K562 (cell line): ENCODE measurements around the gene SLC26A5. TPM values are rescaled to one million over a fixed set of nuclear protein-coding genes. Genes with fewer than 3 reads are reported as not detected.

ENCODE experiments used
- ATAC-seq: fragments of 200-7000 bp; cut with Tn5 transposase; 3 replicates; pipeline ENCODE4 v1.9.1; 2020; ENCODE audit warnings: moderate library complexity
- BruUV-seq: library from RNA; stranded (reverse); fragments of 400-500 nt; replicated peaks from 2 replicates; lab custom pipeline; 2021; lab: Mats Ljungman, UMichigan
- CTCF ChIA-PET: fragments of 300-600 bp; formaldehyde crosslinking; extraction: SDS; loops from one replicate; lab custom pipeline; 2021; ENCODE audit warnings: low intra/inter-chr PET ratio; lab: Yijun Ruan, JAX
- POLR2A ChIA-PET: fragments of 300-600, 350-650 bp; sonication (Branson Sonifier 250); formaldehyde crosslinking; extraction: SDS; loops from one replicate; lab custom pipeline; 2021; ENCODE audit warnings: antibody characterized with exemption, inconsistent platforms; lab: Yijun Ruan, JAX
- DNase-seq, 4 experiments: peaks; one replicate each; pipeline versions ENCODE4 v3.0.0 to v3.0.0-alpha.2; 2011 to 2018; ENCODE audit warnings: low spot score in 3 of 4, mixed read lengths in 3 of 4; ENCODE audit errors: extremely low read depth in 1 of 4
- FAIRE-seq: peaks from 2 replicates; lab custom pipeline; 2011; peaks lifted over from hg19 to GRCh38; lab: Jason Lieb, UNC
- H2AFZ ChIP-seq: 2 replicates; pipeline ENCODE4 v1.6.0; 2011; ENCODE audit warnings: low read depth, low read length, control low read depth, inconsistent platforms
- H3K27ac ChIP-seq: fragments of 200-600 bp; 3 replicates; pipeline ENCODE4 v1.8.0; 2011; ENCODE audit warnings: low read depth, mild to moderate bottlenecking, control low read depth, inconsistent platforms, low read length, moderate library complexity, mixed read lengths; ENCODE audit errors: extremely low read depth
- H3K27me3 ChIP-seq, 2 experiments: fragments of 300-600 bp in 1 of 2; 2 replicates in 1 of 2; 3 replicates in 1 of 2; pipeline versions ENCODE4 v1.6.0 to v1.8.0; 2011; ENCODE audit warnings: inconsistent platforms in 2 of 2, low read length in 2 of 2, mild to moderate bottlenecking in 1 of 2, mixed read lengths in 1 of 2, moderate library complexity in 1 of 2; ENCODE audit not compliant: control insufficient read depth in 2 of 2, insufficient read depth in 2 of 2
- H3K36me3 ChIP-seq: fragments of 300-600 bp; 3 replicates; pipeline ENCODE4 v1.8.0; 2011; ENCODE audit warnings: mild to moderate bottlenecking, low read length, inconsistent platforms; ENCODE audit not compliant: control insufficient read depth, insufficient read depth
- H3K4me1 ChIP-seq, 2 experiments: fragments of 200-600 bp in 1 of 2; replicated peaks in 1 of 2; 2 replicates in 1 of 2; 3 replicates in 1 of 2; pipeline versions ENCODE4 v1.5.1 to v1.8.0; 2011; ENCODE audit warnings: inconsistent platforms in 2 of 2, low read length in 2 of 2, mild to moderate bottlenecking in 1 of 2, mixed read lengths in 1 of 2, moderate library complexity in 1 of 2; ENCODE audit not compliant: control insufficient read depth in 2 of 2, insufficient read depth in 2 of 2
- H3K4me2 ChIP-seq: 2 replicates; pipeline ENCODE4 v1.6.1; 2011; ENCODE audit warnings: low read length, control low read depth, inconsistent platforms, mixed read lengths; ENCODE audit not compliant: insufficient read depth
- H3K4me3 ChIP-seq: fragments of 200-600 bp; sonication (generic), shearing (Covaris generic); 2 replicates; pipeline ENCODE4 v1.5.1; 2016; ENCODE audit warnings: control low read depth, inconsistent platforms
- H3K79me2 ChIP-seq: fragments of 200-600 bp; 3 replicates; pipeline ENCODE4 v1.8.0; 2011; ENCODE audit warnings: low read length, inconsistent platforms; ENCODE audit not compliant: control insufficient read depth, insufficient read depth
- H3K9ac ChIP-seq, 2 experiments: 2 replicates each; pipeline versions ENCODE4 v1.6.0 to v1.6.1; 2011; ENCODE audit warnings: low read depth in 2 of 2, low read length in 2 of 2, control low read depth in 1 of 2, inconsistent platforms in 1 of 2, mild to moderate bottlenecking in 1 of 2, mixed read lengths in 1 of 2; ENCODE audit not compliant: insufficient read depth in 1 of 2
- H3K9me1 ChIP-seq: one replicate; pipeline ENCODE4 v1.6.0; 2011; ENCODE audit warnings: inconsistent platforms, mild to moderate bottlenecking, low read length, moderate library complexity; ENCODE audit not compliant: control insufficient read depth, insufficient read depth
- H3K9me3 ChIP-seq: replicated peaks from 2 replicates; pipeline ENCODE4 v1.5.1; 2011; ENCODE audit warnings: low read depth, low read length, inconsistent platforms; ENCODE audit not compliant: control insufficient read depth, insufficient read depth
- H4K20me1 ChIP-seq: replicated peaks from 2 replicates; pipeline ENCODE4 v1.6.1; 2011; ENCODE audit warnings: low read length, inconsistent platforms, mixed read lengths; ENCODE audit not compliant: control insufficient read depth, insufficient read depth
- RBFOX2 ChIP-seq: fragments of 200-400 bp; formaldehyde crosslinking; IDR thresholded peaks from 2 replicates; pipeline ENCODE4 v1.6.1; 2017; ENCODE audit warnings: low read depth, mild to moderate bottlenecking, low read length, moderate library complexity
- RBM25 ChIP-seq: fragments of 200-400 bp; formaldehyde crosslinking; IDR thresholded peaks from 2 replicates; pipeline ENCODE4 v1.6.1; 2018; ENCODE audit warnings: low read length, low read depth, moderate library complexity; ENCODE audit not compliant: severe bottlenecking
- ZNF239 ChIP-seq: fragments of 250-450 bp; sonication (Bioruptor Pico); IDR thresholded peaks from 2 replicates; pipeline ENCODE4 v1.4.0; 2020; ENCODE audit warnings: mild to moderate bottlenecking
- ZNF24 ChIP-seq: fragments of 450-650 bp; IDR thresholded peaks from 2 replicates; pipeline ENCODE4 v1.6.1; 2016
- ZNF282 ChIP-seq: sonication (generic); formaldehyde crosslinking; IDR thresholded peaks from 2 replicates; pipeline ENCODE4 v1.8.1; 2023; ENCODE audit warnings: missing genetic modification reagents
- WGBS: fragments of 100-300 bp; shearing (Covaris generic); methylation state at CpG from one replicate; pipeline ENCODE4 v1.1.6; 2016; ENCODE audit warnings: low coverage, mixed read lengths; ENCODE audit not compliant: insufficient coverage; ENCODE audit errors: missing lambda C conversion rate; 5-methylcytosine and 5-hydroxymethylcytosine counted together
- in situ Hi-C: fragments of 300-500 bp; cut with MboI; formaldehyde crosslinking; loops from 4 replicates; pipeline ENCODE4 v1.15.0; 2018; ENCODE audit warnings: inconsistent platforms, mixed read lengths
- intact Hi-C: fragments of 100-400 bp; cut with micrococcal nuclease; formaldehyde crosslinking; loops from 2 replicates; pipeline ENCODE4 v1.14.2; 2022
- polyA plus RNA-seq, 8 experiments: library from polyadenylated mRNA; depleted of rRNA in 4 of 8; stranded (reverse) in 5 of 8; unstranded in 3 of 8; fragments of >200 nt; fragmentation: Nextera tagmentation in 2 of 8; fragmentation: Illumina TruSeq in 1 of 8; extraction: Ambion mirVana in 2 of 8; extraction: Trizol in 1 of 8; gene quantifications; 2 replicates each; pipeline versions ENCODE4 v1.2.1 to v1.2.3, GENCODE V29; 2011 to 2014; ENCODE audit warnings: inconsistent platforms in 1 of 8, missing spikeins in 1 of 8
- total RNA-seq, 7 experiments: library from RNA; depleted of rRNA in 6 of 7; stranded (reverse); fragments of >200 nt in 6 of 7; fragmentation: Illumina TruSeq in 2 of 7; extraction: Trizol in 2 of 7; gene quantifications; 2 replicates each; pipeline versions ENCODE4 v1.2.1 to v1.2.3, GENCODE V29; 2011 to 2021; ENCODE audit warnings: low replicate concordance in 1 of 7
- TF ChIP-seq, protein P1 (sequence below): fragments of 450-650 bp; IDR thresholded peaks from 2 replicates; pipeline ENCODE4 v1.7.1; 2018; ENCODE audit warnings: mild to moderate bottlenecking, low read depth; ENCODE audit not compliant: partially characterized antibody
- TF ChIP-seq, protein P2 (sequence below): fragments of 450-650 bp; formaldehyde crosslinking; conservative IDR thresholded peaks from 2 replicates; pipeline ENCODE4 v1.4.0; 2022; ENCODE audit warnings: mild to moderate bottlenecking, missing genetic modification characterization

SLC26A5 gene
- total and polyA plus RNA-seq, 9 of the 15 experiments (the other 6 are each of a cell fraction or from before 2014, with no cell fraction given): not detected

- H3K4me3 ChIP-seq: no peak overlapping the region
- H3K9me3 ChIP-seq: no peaks in the 10 kb centered on the region
- POLR2A ChIA-PET: interaction anchor here (0.7 to 1.4 kb wide), 3 partner anchors 12 to 21 kb away, joined by 3 to 5 read pairs (median 3); no protein-coding TSS in a partner anchor
- no peak for DNase-seq
- peak; percentile 89 for TF ChIP-seq ZNF239
- TF ChIP-seq ZNF282 (CRISPR knock-in tag): no peak
- TF ChIP-seq RBFOX2: 0 out of 2 replicates have a peak, but pooled peaks have one; percentile 23
- no peak for TF ChIP-seq ZNF24
- TF ChIP-seq, protein P1, sequence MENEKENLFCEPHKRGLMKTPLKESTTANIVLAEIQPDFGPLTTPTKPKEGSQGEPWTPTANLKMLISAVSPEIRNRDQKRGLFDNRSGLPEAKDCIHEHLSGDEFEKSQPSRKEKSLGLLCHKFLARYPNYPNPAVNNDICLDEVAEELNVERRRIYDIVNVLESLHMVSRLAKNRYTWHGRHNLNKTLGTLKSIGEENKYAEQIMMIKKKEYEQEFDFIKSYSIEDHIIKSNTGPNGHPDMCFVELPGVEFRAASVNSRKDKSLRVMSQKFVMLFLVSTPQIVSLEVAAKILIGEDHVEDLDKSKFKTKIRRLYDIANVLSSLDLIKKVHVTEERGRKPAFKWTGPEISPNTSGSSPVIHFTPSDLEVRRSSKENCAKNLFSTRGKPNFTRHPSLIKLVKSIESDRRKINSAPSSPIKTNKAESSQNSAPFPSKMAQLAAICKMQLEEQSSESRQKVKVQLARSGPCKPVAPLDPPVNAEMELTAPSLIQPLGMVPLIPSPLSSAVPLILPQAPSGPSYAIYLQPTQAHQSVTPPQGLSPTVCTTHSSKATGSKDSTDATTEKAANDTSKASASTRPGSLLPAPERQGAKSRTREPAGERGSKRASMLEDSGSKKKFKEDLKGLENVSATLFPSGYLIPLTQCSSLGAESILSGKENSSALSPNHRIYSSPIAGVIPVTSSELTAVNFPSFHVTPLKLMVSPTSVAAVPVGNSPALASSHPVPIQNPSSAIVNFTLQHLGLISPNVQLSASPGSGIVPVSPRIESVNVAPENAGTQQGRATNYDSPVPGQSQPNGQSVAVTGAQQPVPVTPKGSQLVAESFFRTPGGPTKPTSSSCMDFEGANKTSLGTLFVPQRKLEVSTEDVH: no peak
- TF ChIP-seq, protein P2, sequence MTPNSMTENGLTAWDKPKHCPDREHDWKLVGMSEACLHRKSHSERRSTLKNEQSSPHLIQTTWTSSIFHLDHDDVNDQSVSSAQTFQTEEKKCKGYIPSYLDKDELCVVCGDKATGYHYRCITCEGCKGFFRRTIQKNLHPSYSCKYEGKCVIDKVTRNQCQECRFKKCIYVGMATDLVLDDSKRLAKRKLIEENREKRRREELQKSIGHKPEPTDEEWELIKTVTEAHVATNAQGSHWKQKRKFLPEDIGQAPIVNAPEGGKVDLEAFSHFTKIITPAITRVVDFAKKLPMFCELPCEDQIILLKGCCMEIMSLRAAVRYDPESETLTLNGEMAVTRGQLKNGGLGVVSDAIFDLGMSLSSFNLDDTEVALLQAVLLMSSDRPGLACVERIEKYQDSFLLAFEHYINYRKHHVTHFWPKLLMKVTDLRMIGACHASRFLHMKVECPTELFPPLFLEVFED: no peak
- TF ChIP-seq RBM25: peak; percentile 71
- TF ChIP-seq, all 486 proteins: peak for 3
- no peaks in the 10 kb centered on the region for H4K20me1 ChIP-seq
- ATAC-seq (no peak), FAIRE-seq (no peak)
- 100% methylated on average over 2 of the region's 2 CpGs for WGBS
- H3K9me1 ChIP-seq: no peaks in the 10 kb centered on the region
- H3K27me3 ChIP-seq: no peaks in the 10 kb centered on the region
- peaks cover 77% of the 10 kb centered on the region for H3K36me3 ChIP-seq
- intact Hi-C loops (no loop called here), in situ Hi-C loops (no loop called here)
- no peak overlapping the region for H3K4me2 ChIP-seq
- CTCF ChIA-PET: no interaction called here
- peaks cover 3 to 5% of the 10 kb centered on the region in 2 experiments; a peak in 3 of 5 replicates for H3K4me1 ChIP-seq
- BruUV-seq: no TSS peak
- no peak overlapping the region for H2AFZ ChIP-seq
- H3K27ac ChIP-seq: no peak overlapping the region
- no peak overlapping the region for H3K9ac ChIP-seq
- peaks cover 74% of the 10 kb centered on the region for H3K79me2 ChIP-seq
Observed at GRCh38 chr7:103338864-103339263, 107.1 kb downstream of the SLC26A5 start.
